Activated naive CD4-positive, alpha-beta T cell treated with anti-CD3 and anti-CD28 coated beads, Interleukin-2, amount 10 ng/mL, durations not matched to agents 7 days and 5 days (primary cell): ENCODE results near the gene CYFIP2.

Source experiments
- CTCF ChIA-PET: fragments of 350-600 bp; sonication (Branson Sonifier 250); formaldehyde crosslinking; loops from one replicate; lab custom pipeline; 2021; ENCODE audit warnings: antibody characterized with exemption; lab: Charles Lee
- DNase-seq: peaks from one replicate; pipeline ENCODE4 v3.0.0-alpha.2; 2020
- H3K27ac Mint-ChIP-seq: one replicate; pipeline ENCODE4 v1.8.0; 2021; ENCODE audit warnings: mild to moderate bottlenecking, moderate library complexity, mixed read lengths
- H3K27me3 Mint-ChIP-seq: one replicate; pipeline ENCODE4 v1.8.0; 2021; ENCODE audit warnings: mild to moderate bottlenecking, mixed read lengths
- H3K36me3 Mint-ChIP-seq: one replicate; pipeline ENCODE4 v1.8.0; 2021; ENCODE audit warnings: mixed read lengths
- H3K4me1 Mint-ChIP-seq: one replicate; pipeline ENCODE4 v1.8.0; 2021; ENCODE audit warnings: mixed read lengths
- H3K4me3 Mint-ChIP-seq: one replicate; pipeline ENCODE4 v1.8.0; 2021; ENCODE audit warnings: mild to moderate bottlenecking, moderate library complexity, mixed read lengths
- H3K9me3 Mint-ChIP-seq: one replicate; pipeline ENCODE4 v1.8.0; 2021; ENCODE audit warnings: mixed read lengths

Gene CYFIP2

DNA sequence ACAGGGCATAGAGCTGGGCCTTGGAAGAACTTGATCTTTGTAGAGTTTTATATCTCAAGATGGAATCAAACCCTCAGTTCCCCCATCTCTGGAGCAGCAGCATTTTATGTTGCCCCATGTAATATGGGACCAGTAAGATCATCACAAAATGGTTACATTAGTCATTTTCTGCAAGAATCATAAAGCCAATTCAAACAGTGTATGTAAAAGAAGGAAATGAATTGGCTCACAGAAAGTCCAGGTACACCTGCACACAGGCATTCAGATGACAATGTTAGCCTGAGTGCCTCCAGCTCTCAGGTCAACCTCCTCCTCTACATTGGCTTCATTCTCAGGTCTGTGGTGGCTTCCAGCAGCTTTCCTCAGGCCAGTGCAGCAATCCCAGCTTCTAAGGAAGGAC lies 35.1 kb downstream of the CYFIP2 start:
- peaks cover 85% of the 10 kb centered on the region for H3K36me3 Mint-ChIP-seq
- H3K27ac Mint-ChIP-seq = peak overlapping the region; percentile 72
- peaks cover 60% of the 10 kb centered on the region for H3K4me1 Mint-ChIP-seq
- no peak for DNase-seq
- H3K27me3 Mint-ChIP-seq = no peaks in the 10 kb centered on the region
- H3K9me3 Mint-ChIP-seq = no peaks in the 10 kb centered on the region
- CTCF ChIA-PET = interaction anchor here (0.7 to 1.7 kb wide), 5 partner anchors 12 to 68 kb away, joined by 3 to 5 read pairs (median 3); no protein-coding TSS in a partner anchor
- H3K4me3 Mint-ChIP-seq = no peak overlapping the region

DNA sequence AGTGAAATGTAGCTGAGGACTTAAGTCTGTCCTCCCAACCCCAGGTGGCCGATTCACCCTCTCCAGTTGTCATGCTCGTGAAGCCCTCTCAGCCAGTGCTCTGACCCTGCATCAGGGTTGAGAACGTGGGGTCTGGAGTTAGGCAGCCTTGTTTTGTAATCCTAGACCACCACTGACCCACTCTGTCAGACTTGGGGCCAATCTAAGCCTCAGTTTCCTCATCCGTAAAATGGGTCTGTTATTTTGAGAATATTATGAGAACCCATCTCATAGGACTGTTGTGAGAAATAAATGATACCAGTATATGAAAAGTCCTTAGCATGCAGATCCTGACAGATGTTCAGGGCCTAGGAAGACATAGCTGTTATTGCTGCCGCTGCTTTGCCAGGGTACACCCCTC lies 37.1 kb downstream of the CYFIP2 start:
- peak overlapping the region; percentile 99 for H3K27ac Mint-ChIP-seq
- DNase-seq = no peak
- H3K4me1 Mint-ChIP-seq = peaks cover 69% of the 10 kb centered on the region
- no peak overlapping the region for H3K4me3 Mint-ChIP-seq
- CTCF ChIA-PET = interaction anchor here (1.1 to 2.8 kb wide), 13 partner anchors 10 to 154 kb away, joined by 3 to 19 read pairs (median 5); no protein-coding TSS in a partner anchor
- peaks cover 87% of the 10 kb centered on the region for H3K36me3 Mint-ChIP-seq
- no peaks in the 10 kb centered on the region for H3K27me3 Mint-ChIP-seq
- no peaks in the 10 kb centered on the region for H3K9me3 Mint-ChIP-seq

DNA sequence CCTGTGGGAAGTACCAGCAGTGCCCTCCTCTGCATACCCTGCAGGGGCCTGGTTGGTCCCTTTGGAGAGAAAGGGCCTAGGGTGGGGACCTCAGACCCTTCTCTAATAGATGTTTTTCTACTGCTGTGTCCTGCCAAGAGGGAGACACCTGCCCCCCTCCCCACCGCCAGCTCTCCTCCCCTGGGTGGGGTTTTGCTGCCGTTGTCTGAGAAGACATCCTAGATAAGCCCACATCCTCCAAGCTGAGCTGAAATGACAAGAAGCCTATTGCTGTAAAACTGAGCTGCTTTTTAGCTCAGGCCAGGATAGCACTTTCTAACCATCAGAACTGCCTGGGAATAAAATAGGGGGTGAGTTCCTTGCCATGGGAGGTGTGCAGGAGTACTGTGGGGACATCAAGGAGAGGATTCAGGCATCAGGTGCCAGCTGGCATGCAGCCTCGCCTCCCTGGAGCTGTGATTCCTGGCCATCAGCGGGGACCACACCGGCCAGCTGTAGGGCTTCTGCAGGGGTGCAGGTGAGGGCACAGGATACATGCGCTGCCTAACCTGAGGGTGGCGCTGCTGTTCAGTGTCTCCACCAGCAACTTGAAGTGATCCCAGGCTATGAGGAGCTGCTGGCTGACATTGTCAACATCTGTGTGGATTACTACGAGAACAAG lies 37.9 kb downstream of the CYFIP2 start:
- H3K27ac Mint-ChIP-seq = peak overlapping the region; percentile 99
- DNase-seq = peak; percentile 80
- peak overlapping the region; percentile 75 for H3K4me3 Mint-ChIP-seq
- H3K36me3 Mint-ChIP-seq = peaks cover 90% of the 10 kb centered on the region
- no peaks in the 10 kb centered on the region for H3K9me3 Mint-ChIP-seq
- CTCF ChIA-PET = interaction anchor here (0.9 to 2.8 kb wide), 13 partner anchors 9 to 154 kb away, joined by 3 to 19 read pairs (median 5); no protein-coding TSS in a partner anchor
- H3K4me1 Mint-ChIP-seq = peaks cover 76% of the 10 kb centered on the region
- no peaks in the 10 kb centered on the region for H3K27me3 Mint-ChIP-seq

DNA sequence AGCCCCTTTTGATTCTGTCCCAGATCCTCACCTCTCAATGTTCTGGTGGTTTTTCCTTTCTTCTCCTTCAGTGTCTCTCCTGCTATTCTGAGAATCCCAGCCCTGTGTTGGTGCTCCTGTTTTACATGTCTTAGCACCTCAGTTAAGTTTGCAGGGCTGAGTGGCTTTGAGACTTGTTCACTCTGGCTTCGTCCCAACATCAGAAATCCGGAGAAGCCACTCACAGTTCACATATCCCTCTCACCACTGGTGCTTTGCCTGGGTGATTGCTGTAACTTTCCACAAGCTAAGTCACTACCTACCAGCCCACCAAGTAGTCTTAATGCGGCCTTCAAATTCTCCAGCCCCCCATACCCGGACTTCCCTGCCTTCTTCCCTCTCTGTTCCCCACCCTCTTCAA lies 40.2 kb downstream of the CYFIP2 start:
- H3K4me1 Mint-ChIP-seq = peaks cover 84% of the 10 kb centered on the region
- H3K27ac Mint-ChIP-seq = peak overlapping the region; percentile 99
- H3K4me3 Mint-ChIP-seq = peak overlapping the region; percentile 75
- no peaks in the 10 kb centered on the region for H3K27me3 Mint-ChIP-seq
- CTCF ChIA-PET = interaction anchor here (0.6 to 2.1 kb wide), 3 partner anchors 24 to 52 kb away, joined by 3 to 13 read pairs (median 8); no protein-coding TSS in a partner anchor
- H3K36me3 Mint-ChIP-seq = peaks cover 95% of the 10 kb centered on the region
- DNase-seq = no peak
- no peaks in the 10 kb centered on the region for H3K9me3 Mint-ChIP-seq

DNA sequence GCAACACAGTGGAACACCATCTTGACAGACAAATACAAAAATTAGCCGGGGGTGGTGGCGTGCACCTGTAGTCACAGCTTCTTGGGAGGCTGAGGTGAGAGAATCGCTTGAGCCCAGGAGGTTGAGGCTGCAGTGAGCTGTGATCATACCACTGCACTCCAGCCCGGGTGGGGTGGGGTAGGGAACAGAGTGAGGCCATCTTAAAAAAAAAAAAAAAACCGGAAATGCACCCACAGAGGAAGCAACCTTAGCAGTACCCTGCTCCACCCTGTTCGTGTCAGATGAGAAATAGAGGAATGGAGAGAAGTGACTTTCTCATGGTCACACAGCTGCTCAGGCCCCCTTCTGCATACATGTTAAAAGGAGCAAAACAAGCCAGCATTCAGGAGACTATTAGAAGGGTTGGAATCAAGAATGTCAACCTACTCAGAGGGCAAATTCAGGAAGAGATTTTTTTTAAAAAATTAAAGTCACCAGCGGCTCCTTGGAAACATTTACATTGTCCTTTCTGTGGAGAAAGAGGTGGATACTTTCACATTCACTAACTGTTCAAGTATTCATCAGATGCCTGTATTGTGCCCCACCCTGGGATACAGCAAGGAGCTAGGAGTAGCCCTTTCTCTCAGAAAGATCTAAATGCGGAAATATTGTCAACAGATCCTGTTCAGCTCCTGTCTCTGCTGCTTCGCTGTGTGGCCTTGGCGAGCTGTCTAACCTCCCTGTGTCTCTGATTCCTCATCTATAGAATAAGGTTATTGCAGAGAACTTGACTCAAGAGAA lies 41.0 kb downstream of the CYFIP2 start:
- Mint-ChIP-seq H3K36me3 (peaks cover 96% of the 10 kb centered on the region), H3K9me3 (no peaks in the 10 kb centered on the region), H3K27ac (peak overlapping the region; percentile 99), H3K27me3 (no peaks in the 10 kb centered on the region), H3K4me3 (peak overlapping the region; percentile 75), H3K4me1 (peaks cover 86% of the 10 kb centered on the region)
- CTCF ChIA-PET = interaction anchor here (0.9 to 2.1 kb wide), 6 partner anchors 14 to 157 kb away, joined by 3 to 13 read pairs (median 6); no protein-coding TSS in a partner anchor
- DNase-seq = peak; percentile 72

DNA sequence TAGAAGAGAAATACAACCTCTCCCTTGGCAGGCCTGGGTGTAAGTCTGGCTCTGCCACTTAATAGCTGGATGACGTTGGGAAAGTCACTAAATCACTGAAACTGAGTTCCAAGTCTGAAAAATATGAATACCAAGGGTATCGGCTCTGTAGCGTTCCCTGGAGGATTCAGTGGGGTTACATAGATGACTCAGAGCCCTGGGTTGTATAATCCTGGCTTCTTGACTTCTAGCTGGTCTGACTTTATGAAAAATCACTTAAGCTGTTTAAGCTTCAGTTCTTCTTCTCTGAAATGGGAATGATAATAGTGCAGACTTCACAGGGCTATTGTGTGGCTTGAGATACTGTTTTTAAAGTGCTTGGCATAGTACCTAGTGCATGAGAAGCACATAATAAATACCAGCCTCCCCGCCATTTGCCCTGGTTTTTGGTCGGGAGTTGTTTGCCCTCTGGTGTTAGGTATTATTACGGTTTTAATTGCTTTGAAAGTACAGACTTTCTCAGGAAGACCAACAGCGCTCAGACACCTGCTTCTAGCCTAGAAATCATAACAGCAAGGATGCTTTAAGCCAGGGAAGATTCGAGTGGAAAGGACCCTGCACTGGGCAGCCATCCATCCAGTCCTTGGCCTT lies 43.0 kb downstream of the CYFIP2 start:
- peak overlapping the region; percentile 99 for H3K27ac Mint-ChIP-seq
- CTCF ChIA-PET = interaction anchor here (1.0 to 2.1 kb wide), 3 partner anchors 56 to 161 kb away, joined by 3 to 9 read pairs (median 5); no protein-coding TSS in a partner anchor
- peaks cover 90% of the 10 kb centered on the region for H3K36me3 Mint-ChIP-seq
- no peak overlapping the region for H3K4me3 Mint-ChIP-seq
- H3K27me3 Mint-ChIP-seq = no peaks in the 10 kb centered on the region
- peaks cover 73% of the 10 kb centered on the region for H3K4me1 Mint-ChIP-seq
- no peak for DNase-seq
- H3K9me3 Mint-ChIP-seq = no peaks in the 10 kb centered on the region

DNA sequence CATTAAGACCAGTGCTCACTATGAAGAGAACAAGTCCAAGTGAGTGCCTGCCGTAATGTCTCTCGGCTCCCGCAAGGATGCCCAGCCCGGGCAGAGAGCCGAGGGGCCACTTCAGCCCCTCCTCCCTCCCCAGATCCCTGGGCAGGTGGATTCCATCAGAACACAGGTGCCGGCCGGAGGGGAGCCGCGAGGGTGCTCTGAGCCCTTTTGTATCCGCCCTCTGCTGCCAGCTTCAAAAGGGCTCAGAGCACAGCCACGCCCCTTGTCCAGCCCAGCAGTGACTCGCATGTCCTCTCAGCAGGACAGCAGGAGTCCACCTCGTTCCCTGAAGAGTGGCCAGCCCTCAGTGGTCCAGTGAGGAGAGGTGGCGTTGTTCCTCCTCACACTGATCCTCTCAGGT lies 43.9 kb downstream of the CYFIP2 start:
- Mint-ChIP-seq H3K4me1 (peaks cover 65% of the 10 kb centered on the region), H3K4me3 (no peak overlapping the region), H3K27ac (peak overlapping the region; percentile 77), H3K9me3 (no peaks in the 10 kb centered on the region), H3K27me3 (no peaks in the 10 kb centered on the region), H3K36me3 (peaks cover 90% of the 10 kb centered on the region)
- CTCF ChIA-PET = interaction anchor here (1.9 kb wide), 1 partner anchor 56 kb away, joined by 9 read pairs; no protein-coding TSS in a partner anchor
- DNase-seq = no peak

DNA sequence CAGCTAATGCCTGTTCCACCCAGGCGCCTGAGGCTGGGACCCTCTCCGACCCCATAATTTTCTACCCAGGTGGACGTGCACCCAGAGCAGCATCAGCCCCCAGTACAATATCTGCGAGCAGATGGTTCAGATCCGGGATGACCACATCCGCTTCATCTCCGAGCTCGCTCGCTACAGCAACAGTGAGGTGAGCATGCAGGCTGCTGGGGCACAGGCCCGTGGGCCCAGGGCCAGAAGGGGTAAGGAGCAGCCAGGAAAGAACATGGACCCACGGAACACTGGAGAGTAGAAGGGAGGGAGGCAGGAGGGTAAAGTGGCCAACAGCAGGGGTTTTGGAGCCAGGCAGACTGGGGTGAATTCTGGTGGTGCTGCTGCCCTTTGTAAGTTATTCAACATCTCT lies 45.7 kb downstream of the CYFIP2 start:
- Mint-ChIP-seq H3K4me3 (no peak overlapping the region), H3K27me3 (no peaks in the 10 kb centered on the region), H3K4me1 (peaks cover 48% of the 10 kb centered on the region), H3K27ac (no peak overlapping the region), H3K9me3 (no peaks in the 10 kb centered on the region), H3K36me3 (peaks cover 85% of the 10 kb centered on the region)
- no peak for DNase-seq
- CTCF ChIA-PET = no interaction called here

DNA sequence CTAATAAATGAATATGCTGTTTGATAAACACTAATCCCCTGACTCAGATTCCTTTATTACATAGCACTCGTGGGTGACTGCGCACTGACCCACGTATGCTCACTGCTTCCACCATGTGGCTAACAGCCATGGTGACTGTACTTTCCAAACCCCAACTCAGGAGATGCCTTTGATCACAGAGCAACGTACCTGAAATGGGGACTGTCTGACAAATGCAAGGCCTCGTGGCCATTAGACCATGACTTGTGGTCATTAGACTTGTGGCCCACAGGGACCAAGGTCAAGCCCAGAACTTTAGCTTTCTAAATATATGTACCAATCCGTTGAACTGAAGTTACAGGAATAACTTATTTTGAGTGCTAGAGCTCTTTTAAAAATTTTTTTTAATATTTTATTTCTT lies 46.6 kb downstream of the CYFIP2 start:
- Mint-ChIP-seq H3K36me3 (peaks cover 85% of the 10 kb centered on the region), H3K27ac (peak overlapping the region; percentile 19), H3K9me3 (no peaks in the 10 kb centered on the region), H3K4me1 (peaks cover 39% of the 10 kb centered on the region), H3K27me3 (no peaks in the 10 kb centered on the region), H3K4me3 (peak overlapping the region; percentile 2)
- peak; percentile 71 for DNase-seq
- CTCF ChIA-PET = interaction anchor here (0.6 to 8.4 kb wide), 12 partner anchors 9 to 169 kb away, joined by 3 to 76 read pairs (median 5); partner anchors contain the start of genes CYFIP2 and MED7

DNA sequence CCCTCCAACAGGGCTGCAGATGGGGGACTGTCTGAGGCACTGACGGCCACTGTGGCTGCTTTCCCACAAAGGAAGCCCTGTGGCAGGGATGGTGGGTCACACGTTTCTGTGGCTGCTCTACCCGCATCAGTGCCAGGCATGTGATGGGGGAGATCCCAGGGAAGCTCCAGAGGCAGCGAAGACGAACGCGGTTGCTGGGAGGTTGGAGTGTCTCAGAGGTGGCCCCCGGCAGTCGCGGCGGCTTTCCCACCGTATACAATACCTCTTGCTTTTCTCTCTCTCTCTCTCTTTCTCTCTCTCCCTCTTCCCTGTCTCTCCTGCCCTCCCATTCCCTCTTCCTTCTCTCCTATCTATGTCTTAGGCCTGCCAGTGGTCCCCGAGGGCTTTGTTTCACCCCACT lies 56.7 kb downstream of the CYFIP2 start:
- Mint-ChIP-seq H3K4me3 (no peak overlapping the region), H3K9me3 (no peaks in the 10 kb centered on the region), H3K4me1 (peaks cover 16% of the 10 kb centered on the region), H3K27me3 (no peaks in the 10 kb centered on the region), H3K36me3 (peaks cover 91% of the 10 kb centered on the region), H3K27ac (no peak overlapping the region)
- no peak for DNase-seq
- CTCF ChIA-PET = interaction anchor here (1.6 kb wide), 1 partner anchor 15 kb away, joined by 10 read pairs; no protein-coding TSS in a partner anchor

DNA sequence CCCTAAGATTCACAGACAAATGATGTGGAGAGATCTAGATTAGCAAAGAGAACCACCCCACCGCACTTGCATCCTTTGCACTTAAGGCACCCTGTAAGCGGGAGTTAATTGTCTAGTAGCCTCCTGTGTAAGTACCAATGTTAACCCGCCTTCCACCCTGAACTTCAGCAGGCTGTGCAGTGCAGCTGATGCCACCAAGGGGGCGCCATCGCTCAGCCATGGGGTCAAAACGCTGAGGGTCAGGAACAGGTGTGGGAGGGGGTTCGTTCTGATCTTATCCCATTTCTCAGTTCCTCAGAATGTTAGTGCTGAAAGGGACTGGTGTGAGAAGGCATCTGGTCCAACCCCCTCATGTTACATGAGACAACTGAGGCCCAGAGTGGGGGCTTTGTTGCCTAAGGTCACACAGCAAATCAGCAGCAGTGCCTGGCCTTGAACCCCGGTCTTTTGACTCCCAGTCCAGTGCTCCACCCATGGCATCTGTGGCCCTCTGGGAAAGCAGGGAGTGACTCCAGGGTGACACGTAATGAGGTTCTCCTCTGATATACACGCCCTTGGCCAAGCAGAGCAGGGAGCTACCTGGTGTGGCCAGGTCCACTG lies 57.3 kb downstream of the CYFIP2 start:
- Mint-ChIP-seq H3K27ac (no peak overlapping the region), H3K36me3 (peaks cover 91% of the 10 kb centered on the region), H3K4me1 (peaks cover 22% of the 10 kb centered on the region), H3K27me3 (no peaks in the 10 kb centered on the region), H3K4me3 (no peak overlapping the region), H3K9me3 (no peaks in the 10 kb centered on the region)
- no peak for DNase-seq
- CTCF ChIA-PET = interaction anchor here (1.1 to 8.0 kb wide), 4 partner anchors 6 to 32 kb away, joined by 3 to 76 read pairs (median 7); no protein-coding TSS in a partner anchor

DNA sequence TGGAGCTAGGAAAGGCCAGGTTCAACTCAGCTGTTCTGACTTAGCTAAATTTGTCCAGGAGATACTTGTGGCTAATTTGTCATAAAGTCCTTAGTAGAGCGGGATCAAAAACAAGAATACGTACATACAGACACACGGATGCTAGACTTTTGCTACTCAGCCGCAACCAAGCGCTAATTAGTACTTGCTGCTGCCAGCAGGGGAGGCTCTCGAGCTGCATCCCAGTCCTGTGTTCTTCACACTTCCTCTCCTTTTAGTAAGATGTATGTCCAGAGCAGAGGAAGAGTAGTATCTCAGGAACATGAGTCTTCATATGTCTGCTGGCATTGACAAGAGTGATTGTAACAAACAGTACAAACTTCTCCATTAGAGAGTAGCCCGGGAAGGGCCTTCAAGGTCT lies 58.3 kb downstream of the CYFIP2 start:
- Mint-ChIP-seq H3K27ac (no peak overlapping the region), H3K9me3 (no peaks in the 10 kb centered on the region), H3K4me3 (no peak overlapping the region), H3K27me3 (no peaks in the 10 kb centered on the region), H3K4me1 (peaks cover 31% of the 10 kb centered on the region), H3K36me3 (peaks cover 90% of the 10 kb centered on the region)
- CTCF ChIA-PET = interaction anchor here (0.6 to 8.0 kb wide), 11 partner anchors 8 to 419 kb away, joined by 3 to 76 read pairs (median 5); partner anchors contain the start of gene LSM11
- DNase-seq = no peak

DNA sequence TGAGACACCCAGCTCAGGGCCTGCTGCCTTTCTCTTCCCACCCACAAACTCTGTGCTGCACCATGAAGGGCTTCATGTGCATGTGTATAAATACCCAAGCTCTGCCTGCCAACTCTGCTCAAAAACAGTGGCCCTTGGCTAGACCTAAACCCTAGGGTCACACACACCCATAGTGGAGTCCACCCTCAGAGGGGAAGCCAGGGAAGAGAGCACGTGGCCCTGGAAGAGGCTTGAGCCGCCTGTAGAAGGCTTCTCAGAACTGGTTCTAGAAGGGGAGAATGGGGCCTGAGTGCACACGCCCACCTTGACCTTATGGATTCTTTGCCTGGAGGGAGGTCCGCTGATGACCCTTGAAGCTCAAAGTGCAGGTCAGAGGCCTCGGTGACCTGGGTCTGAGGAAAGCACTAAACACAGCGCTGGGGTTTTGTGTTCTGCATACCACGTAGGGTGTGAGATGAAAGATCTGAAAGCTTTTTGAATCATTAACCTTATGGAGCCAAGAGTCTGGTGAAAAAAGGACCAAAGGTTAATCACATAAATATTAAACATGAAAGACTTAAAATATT lies 60.6 kb downstream of the CYFIP2 start:
- peaks cover 39% of the 10 kb centered on the region for H3K4me1 Mint-ChIP-seq
- DNase-seq = no peak
- H3K4me3 Mint-ChIP-seq = no peak overlapping the region
- peak overlapping the region; percentile 83 for H3K27ac Mint-ChIP-seq
- H3K9me3 Mint-ChIP-seq = no peaks in the 10 kb centered on the region
- H3K36me3 Mint-ChIP-seq = peaks cover 90% of the 10 kb centered on the region
- H3K27me3 Mint-ChIP-seq = no peaks in the 10 kb centered on the region
- CTCF ChIA-PET = interaction anchor here (1.1 to 8.0 kb wide), 7 partner anchors 9 to 418 kb away, joined by 3 to 76 read pairs (median 30); partner anchors contain the start of gene LSM11
